AG09319 (cell line): ENCODE results near the gene E2F1.

ENCODE experiments used
- DNase-seq: peaks from one replicate; pipeline ENCODE4 v3.0.0-alpha.2; 2010; ENCODE audit warnings: low read depth; ENCODE audit errors: extremely low read depth
- CTCF ChIP-seq: IDR thresholded peaks from 2 replicates; pipeline ENCODE4 v1.5.1; 2011; ENCODE audit warnings: low read depth, mild to moderate bottlenecking, inconsistent platforms, low read length, moderate library complexity

The E2F1 gene

DNA sequence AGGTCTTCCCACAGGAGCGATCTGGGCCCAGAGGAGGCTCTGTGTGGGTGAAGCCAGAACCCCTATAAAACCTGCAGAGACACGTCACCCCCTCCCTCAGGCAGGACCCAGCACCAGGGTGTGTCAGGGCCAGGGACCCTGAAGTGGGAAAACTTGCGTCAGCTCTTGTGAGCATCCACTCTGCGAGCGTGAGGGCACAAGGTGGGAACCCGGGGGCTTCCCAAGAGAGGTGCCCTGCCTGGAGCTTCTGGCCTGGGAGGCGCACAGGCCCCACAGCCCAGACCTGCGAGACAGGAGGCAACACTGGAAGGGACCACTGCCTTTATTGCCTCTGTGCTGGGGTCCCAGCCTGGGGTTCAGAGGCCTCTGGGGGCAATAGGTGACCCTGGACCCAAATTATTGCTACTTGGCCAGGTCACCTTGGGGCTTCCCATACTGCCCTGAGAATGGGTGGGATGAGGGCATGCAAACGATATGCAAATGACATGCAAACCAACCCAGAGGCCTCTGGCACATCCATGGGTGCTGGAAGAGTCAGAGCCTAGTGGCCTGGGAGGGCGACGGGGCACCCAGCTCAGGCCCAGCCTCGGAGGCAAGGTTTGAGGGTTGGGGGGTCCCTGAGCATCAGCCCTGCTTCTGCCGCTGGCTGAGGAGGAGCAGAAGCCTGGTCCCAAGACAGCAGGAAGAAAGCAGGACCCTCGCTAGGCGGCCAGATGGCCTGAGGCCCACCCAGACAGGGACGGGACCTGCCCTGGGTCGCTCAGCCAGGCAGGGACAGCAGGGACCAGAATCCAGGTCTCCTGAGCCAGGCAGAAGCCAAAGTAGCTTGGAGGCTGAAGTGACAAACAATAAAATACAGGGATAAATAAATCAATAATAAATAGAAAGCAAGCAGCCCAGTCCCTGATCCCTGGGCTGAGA is 29.1 kb downstream of the E2F1 start:
- TF ChIP-seq CTCF = no peak

DNA sequence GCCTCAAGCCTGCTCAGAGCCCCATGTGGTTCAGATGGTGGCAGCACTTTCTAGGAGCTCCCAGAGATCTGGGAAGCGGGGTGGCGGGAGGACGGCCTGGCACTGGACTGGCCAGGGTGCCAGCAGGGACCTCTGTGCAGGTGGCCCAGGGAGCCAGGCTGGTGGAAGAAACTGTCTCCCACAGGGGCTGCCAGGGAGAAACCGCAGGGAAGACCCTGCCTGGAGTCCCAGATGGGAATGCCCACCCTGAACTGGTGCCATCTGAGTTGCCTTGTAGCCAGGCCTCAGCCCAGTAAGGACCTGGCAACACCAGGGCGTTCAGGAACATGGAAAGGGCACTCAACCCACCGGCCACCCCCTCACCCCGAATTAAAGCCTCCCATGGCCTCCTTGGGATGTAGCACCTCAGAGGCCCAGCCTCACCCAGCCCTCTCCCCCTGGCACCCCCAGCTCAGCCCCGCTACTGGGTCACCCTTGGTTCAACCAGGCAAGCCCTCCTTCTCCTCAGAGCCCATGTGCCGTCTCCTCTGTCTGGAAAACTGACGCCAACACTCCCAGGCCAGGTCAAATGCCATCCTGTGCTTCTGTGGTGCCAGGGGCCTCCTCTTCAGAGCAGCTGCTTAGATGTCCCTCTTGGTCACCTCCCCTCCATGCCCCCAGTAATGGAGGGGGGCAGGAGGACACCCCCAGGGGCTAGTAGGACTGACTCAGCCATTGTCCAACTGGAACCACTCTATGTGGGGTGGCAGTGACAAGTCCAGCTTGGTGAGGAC is 30.0 kb downstream of the E2F1 start:
- TF ChIP-seq CTCF = no peak
- DNase-seq = no peak

More for the DNA sequence above, 29.1 kb downstream of the E2F1 start:
- no peak for DNase-seq

DNA sequence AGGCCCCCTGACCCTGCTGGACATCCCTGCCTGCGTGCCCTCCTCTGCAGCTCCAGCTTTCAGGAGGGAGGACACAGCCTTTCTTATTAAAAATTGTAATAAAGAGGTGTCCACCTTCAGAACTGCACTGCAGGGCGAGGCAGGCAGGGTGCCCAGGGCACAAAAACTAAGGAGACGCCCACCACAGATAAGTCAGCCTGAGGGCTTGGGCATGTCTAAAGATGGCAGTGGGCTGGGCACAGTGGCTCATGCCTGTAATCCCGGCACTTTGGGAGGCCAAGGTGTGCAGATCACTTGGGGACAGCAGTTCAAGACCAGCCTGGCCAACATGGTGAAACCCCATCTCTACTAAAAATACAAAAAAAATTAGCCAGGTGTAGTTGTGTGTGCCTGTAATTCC is 31.0 kb downstream of the E2F1 start:
- DNase-seq = no peak
- TF ChIP-seq CTCF = no peak

- DNase-seq = no peak
- no peak for TF ChIP-seq CTCF
Measured at GRCh38 chr20:33654680-33655161, 31.5 kb downstream of the E2F1 start.

DNA sequence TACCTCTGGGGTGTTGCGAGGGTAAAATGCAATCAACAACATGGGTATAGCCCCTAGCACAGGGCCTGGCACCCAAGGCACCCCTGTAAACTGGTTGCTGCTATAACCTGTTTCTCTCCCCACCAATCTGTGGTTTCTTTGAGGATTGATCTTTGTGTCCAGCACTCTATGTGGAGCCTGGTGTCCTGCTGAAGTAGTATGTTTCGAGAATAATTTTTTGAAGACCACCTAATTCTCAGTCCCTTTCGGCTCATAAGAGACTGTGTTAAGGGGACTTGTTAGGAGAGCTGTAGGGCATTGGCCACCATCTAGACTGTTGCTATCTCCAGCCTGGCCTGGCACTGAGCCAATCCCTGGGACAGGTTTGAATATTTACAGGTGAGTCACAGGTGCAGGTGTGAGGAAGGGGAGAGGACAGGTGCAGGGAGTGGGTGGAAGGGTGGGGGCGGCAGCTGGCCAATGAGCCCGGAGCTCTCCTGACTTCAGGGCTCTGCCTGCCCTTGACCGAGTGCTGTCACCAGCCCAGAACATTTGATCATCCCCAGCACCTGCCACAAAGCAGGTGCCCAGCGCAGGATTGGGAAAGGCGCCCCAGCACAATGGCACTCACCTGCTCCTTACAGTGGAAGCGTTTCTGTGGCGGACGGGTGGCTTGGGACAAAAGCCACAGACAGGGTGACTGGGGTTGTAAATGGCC is 32.1 kb downstream of the E2F1 start:
- TF ChIP-seq CTCF = no peak
- no peak for DNase-seq

DNA sequence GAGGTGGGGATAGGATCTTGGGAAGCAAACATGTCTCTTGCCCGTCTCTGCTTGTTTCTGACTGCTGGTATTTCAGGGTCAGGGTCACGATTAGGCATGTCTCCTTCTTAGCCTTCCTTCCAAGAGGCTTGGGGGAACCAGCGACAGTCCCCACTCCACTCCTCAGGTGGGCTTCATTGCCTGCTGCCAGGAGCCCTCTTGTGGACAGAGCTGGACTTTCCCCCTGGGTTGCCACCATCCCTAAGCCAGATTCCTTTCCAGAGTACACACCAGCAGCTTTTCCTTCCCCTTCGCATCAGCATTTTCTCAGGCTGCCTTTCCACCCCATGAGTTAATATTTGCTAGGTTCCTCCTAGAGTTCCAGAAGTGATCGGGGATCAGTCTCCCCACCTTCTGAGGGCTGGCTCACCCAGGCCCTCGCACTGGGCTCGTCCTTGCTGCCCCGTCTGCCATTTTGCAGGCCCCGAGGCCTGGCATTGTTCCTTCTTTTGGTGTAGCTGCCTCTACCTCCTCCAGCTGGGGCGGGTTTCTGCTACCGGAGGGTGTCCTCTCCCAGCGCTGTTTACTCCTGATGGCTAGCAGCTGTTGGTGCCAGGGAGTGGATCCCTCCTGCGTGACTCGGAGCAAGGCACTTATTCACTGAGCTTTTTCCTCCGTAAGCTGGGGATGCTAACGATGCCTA is 32.8 kb downstream of the E2F1 start:
- DNase-seq = no peak
- peak; percentile 91 for TF ChIP-seq CTCF
